PFSK-1 (cell line): ENCODE measurements around the gene NIPAL3.

Experiments used
- FOXP2 ChIP-seq: optimal IDR thresholded peaks from 2 replicates; pipeline ENCODE3; 2011; ENCODE audit warnings: borderline replicate concordance, control low read depth, inconsistent platforms; ENCODE audit not compliant: insufficient read depth; ENCODE audit errors: extremely low read length, extremely low read depth
- POLR2AphosphoS5 ChIP-seq: IDR thresholded peaks from 2 replicates; pipeline ENCODE4 v1.6.1; 2012; ENCODE audit warnings: low read depth, mild to moderate bottlenecking, control low read depth, low read length, moderate library complexity
- REST ChIP-seq, 2 experiments: IDR thresholded peaks; 2 replicates each; pipeline versions ENCODE4 v1.6.1 to v1.8.0; 2011 to 2012; ENCODE audit warnings: low read depth in 2 of 2, low read length in 2 of 2, control low read depth in 1 of 2, inconsistent platforms in 1 of 2, mild to moderate bottlenecking in 1 of 2, moderate library complexity in 1 of 2; ENCODE audit not compliant: insufficient read depth in 1 of 2
- SIN3A ChIP-seq: IDR thresholded peaks from 2 replicates; pipeline ENCODE4 v1.6.1; 2012; ENCODE audit warnings: mild to moderate bottlenecking, low read length, moderate library complexity, borderline replicate concordance; ENCODE audit not compliant: insufficient read depth
- TAF1 ChIP-seq: IDR thresholded peaks from 2 replicates; pipeline ENCODE4 v1.6.1; 2012; ENCODE audit warnings: low read length, control low read depth, borderline replicate concordance; ENCODE audit not compliant: insufficient read depth

Gene NIPAL3

GRCh38 chr1:24484199-24484598 lies 68.6 kb downstream of the NIPAL3 start:
- TF ChIP-seq REST (IDR thresholded peaks at IDR 0.05; ENCODE audit: insufficient read depth in 1 of 2, low read depth in 2 of 2, low read length in 2 of 2) (no peak), SIN3A (no peak), POLR2AphosphoS5 (no peak), TAF1 (no peak), FOXP2 (no peak)

DNA sequence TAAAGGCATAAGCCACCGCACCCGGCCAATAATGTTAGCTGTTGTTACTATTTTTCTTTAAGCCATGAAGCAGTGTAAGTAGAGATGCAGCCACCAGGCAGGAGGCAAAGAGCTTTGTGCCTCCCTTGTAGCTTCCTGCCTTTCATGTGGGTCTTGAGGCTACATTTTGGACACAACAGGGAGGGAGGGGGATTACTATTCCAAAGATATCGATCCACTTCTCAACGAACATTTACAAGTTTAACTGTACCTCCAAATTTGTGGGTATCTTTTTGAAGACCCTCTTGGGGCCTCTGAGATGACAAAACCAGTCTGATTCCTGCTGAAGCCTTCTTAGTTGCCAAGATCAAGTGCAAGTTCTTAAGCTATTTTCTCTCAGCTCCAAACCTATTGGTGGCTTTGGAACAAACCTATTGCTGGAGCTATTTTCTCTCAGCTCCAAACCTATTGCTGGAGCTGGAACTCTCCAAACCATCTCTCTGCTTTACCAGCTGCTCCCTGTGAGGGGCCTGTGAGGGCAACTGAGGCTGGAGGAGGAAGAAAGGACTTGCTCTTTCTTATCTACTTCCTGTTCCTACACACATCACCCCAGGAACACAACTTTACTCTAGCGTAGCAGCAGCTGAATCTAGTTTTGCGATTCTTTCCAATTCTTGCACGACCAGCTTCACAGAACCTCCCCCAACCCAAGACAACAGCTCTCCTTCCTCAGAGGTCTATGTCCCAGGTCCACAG lies 70.9 kb downstream of the NIPAL3 start:
- TF ChIP-seq POLR2AphosphoS5 (no peak), SIN3A (no peak), REST (IDR thresholded peaks at IDR 0.05; ENCODE audit: insufficient read depth in 1 of 2, low read depth in 2 of 2, low read length in 2 of 2) (no peak), TAF1 (no peak), FOXP2 (no peak)

- TF ChIP-seq FOXP2 (no peak), TAF1 (no peak), SIN3A (no peak), REST (IDR thresholded peaks at IDR 0.05; ENCODE audit: insufficient read depth in 1 of 2, low read depth in 2 of 2, low read length in 2 of 2) (no peak), POLR2AphosphoS5 (no peak)
These were observed 71.9 kb downstream of the NIPAL3 start for GRCh38 chr1:24487455-24487854.

GRCh38 chr1:24489674-24490073 lies 74.1 kb downstream of the NIPAL3 start:
- no peak for TF ChIP-seq POLR2AphosphoS5
- TF ChIP-seq SIN3A = no peak

GRCh38 chr1:24490101-24490781 lies 74.6 kb downstream of the NIPAL3 start:
- no peak for TF ChIP-seq SIN3A
- no peak for TF ChIP-seq TAF1
- TF ChIP-seq FOXP2 = no peak
- no peak for TF ChIP-seq POLR2AphosphoS5
- no peak for TF ChIP-seq REST (IDR thresholded peaks at IDR 0.05; ENCODE audit: insufficient read depth in 1 of 2, low read depth in 2 of 2, low read length in 2 of 2)
